HEK293 (cell line): ENCODE measurements around the gene RAB1A.

Experiments used
- CTCF ChIA-PET: fragments of 350-600 bp; formaldehyde crosslinking; extraction: SDS; loops from one replicate; lab custom pipeline; 2021; ENCODE audit warnings: antibody characterized with exemption; lab: Yijun Ruan, JAX
- POLR2A ChIA-PET: fragments of 300-600 bp; formaldehyde crosslinking; extraction: SDS; loops from one replicate; lab custom pipeline; 2020; ENCODE audit warnings: antibody characterized with exemption, inconsistent platforms; lab: Yijun Ruan, JAX
- H3K27ac ChIP-seq: fragments of 200-500 bp; sonication (Bioruptor generic); 2 replicates; pipeline ENCODE4 v1.5.1; 2014; ENCODE audit warnings: low read depth, low read length, control low read depth, inconsistent platforms; ENCODE audit errors: extremely low read depth
- H3K36me3 ChIP-seq, 2 experiments: fragments of 200-500 bp in 1 of 2; sonication (Bioruptor generic) in 1 of 2; 1 replicate in 1 of 2; 2 replicates in 1 of 2; pipeline ENCODE4 v1.5.1; 2014 to 2017; ENCODE audit warnings: inconsistent platforms in 2 of 2, low read length in 2 of 2; ENCODE audit not compliant: control insufficient read depth in 2 of 2, insufficient read depth in 1 of 2
- H3K4me1 ChIP-seq: fragments of 200-500 bp; sonication (Bioruptor generic); 2 replicates; pipeline ENCODE4 v1.5.1; 2014; ENCODE audit warnings: mild to moderate bottlenecking, low read length, inconsistent platforms; ENCODE audit not compliant: control insufficient read depth, insufficient read depth
- H3K4me3 ChIP-seq: 2 replicates; pipeline ENCODE4 v1.5.1; 2011; ENCODE audit warnings: low read depth, mild to moderate bottlenecking, control low read depth, low read length, moderate library complexity
- H3K9me3 ChIP-seq: fragments of 200-500 bp; sonication (Bioruptor generic); 2 replicates; pipeline ENCODE4 v1.5.1; 2014; ENCODE audit warnings: low read depth, low read length, inconsistent platforms; ENCODE audit not compliant: control insufficient read depth, insufficient read depth
- GLI2 ChIP-seq: fragments of 450-650 bp; formaldehyde crosslinking; IDR thresholded peaks from 2 replicates; pipeline ENCODE4; 2017; ENCODE audit warnings: missing biosample characterization, missing genetic modification characterization, low read depth, borderline replicate concordance
- HIC1 ChIP-seq: fragments of 450-650 bp; formaldehyde crosslinking; IDR thresholded peaks from 2 replicates; pipeline ENCODE4 v1.5.1; 2016; ENCODE audit warnings: missing biosample characterization, missing genetic modification characterization
- MEIS1 ChIP-seq: sonication (generic); formaldehyde crosslinking; IDR thresholded peaks from 2 replicates; pipeline ENCODE4 v1.8.1; 2022; ENCODE audit warnings: missing genetic modification reagents, mild to moderate bottlenecking, borderline replicate concordance
- PRDM6 ChIP-seq: fragments of 450-650 bp; formaldehyde crosslinking; IDR thresholded peaks from 2 replicates; pipeline ENCODE4 v1.5.1; 2017; ENCODE audit warnings: missing biosample characterization, missing genetic modification characterization
- ZBTB6 ChIP-seq: fragments of 450-650 bp; formaldehyde crosslinking; IDR thresholded peaks from 2 replicates; pipeline ENCODE4 v1.5.1; 2017; ENCODE audit warnings: missing biosample characterization, missing genetic modification characterization
- ZNF169 ChIP-seq: fragments of 450-650 bp; formaldehyde crosslinking; IDR thresholded peaks from 2 replicates; pipeline ENCODE4 v1.5.1; 2016; ENCODE audit warnings: missing biosample characterization, missing genetic modification characterization
- ZNF175 ChIP-seq: fragments of 450-650 bp; formaldehyde crosslinking; IDR thresholded peaks from 2 replicates; pipeline ENCODE4 v1.5.1; 2016; ENCODE audit warnings: missing biosample characterization, missing genetic modification characterization
- ZNF335 ChIP-seq: fragments of 450-650 bp; formaldehyde crosslinking; conservative IDR thresholded peaks from 2 replicates; pipeline ENCODE4 v1.5.1; 2016; ENCODE audit warnings: missing biosample characterization, missing genetic modification characterization
- ZNF350 ChIP-seq: fragments of 450-650 bp; formaldehyde crosslinking; IDR thresholded peaks from 2 replicates; pipeline ENCODE4 v1.5.0; 2017; ENCODE audit warnings: missing biosample characterization, mild to moderate bottlenecking, missing genetic modification characterization
- ZNF391 ChIP-seq: fragments of 450-650 bp; formaldehyde crosslinking; IDR thresholded peaks from 2 replicates; pipeline ENCODE4 v1.5.1; 2016; ENCODE audit warnings: low read depth, missing biosample characterization, missing genetic modification characterization, borderline replicate concordance
- ZNF394 ChIP-seq: fragments of 450-650 bp; formaldehyde crosslinking; IDR thresholded peaks from 2 replicates; pipeline ENCODE4 v1.5.1; 2016; ENCODE audit warnings: missing biosample characterization, missing genetic modification characterization, mild to moderate bottlenecking, moderate library complexity, borderline replicate concordance
- ZNF473 ChIP-seq: fragments of 450-650 bp; formaldehyde crosslinking; IDR thresholded peaks from 2 replicates; pipeline ENCODE4 v1.5.1; 2017; ENCODE audit warnings: missing biosample characterization, missing genetic modification characterization
- ZNF521 ChIP-seq: fragments of 450-650 bp; formaldehyde crosslinking; IDR thresholded peaks from 2 replicates; pipeline ENCODE4 v1.5.1; 2017; ENCODE audit warnings: missing biosample characterization, mild to moderate bottlenecking, missing genetic modification characterization
- ZNF621 ChIP-seq: fragments of 450-650 bp; formaldehyde crosslinking; IDR thresholded peaks from 2 replicates; pipeline ENCODE4 v1.5.1; 2017; ENCODE audit warnings: missing biosample characterization, missing genetic modification characterization
- ZNF624 ChIP-seq: fragments of 450-650 bp; formaldehyde crosslinking; IDR thresholded peaks from 2 replicates; pipeline ENCODE4 v1.5.1; 2017; ENCODE audit warnings: missing biosample characterization, missing genetic modification characterization
- ZNF664 ChIP-seq: fragments of 450-650 bp; formaldehyde crosslinking; IDR thresholded peaks from 2 replicates; pipeline ENCODE4 v1.5.1; 2016; ENCODE audit warnings: missing biosample characterization, missing genetic modification characterization
- ZNF747 ChIP-seq: fragments of 450-650 bp; formaldehyde crosslinking; IDR thresholded peaks from 2 replicates; pipeline ENCODE4 v1.5.1; 2016; ENCODE audit warnings: missing biosample characterization, missing genetic modification characterization
- ZNF768 ChIP-seq: fragments of 450-650 bp; formaldehyde crosslinking; IDR thresholded peaks from 2 replicates; pipeline ENCODE4 v1.5.1; 2018; ENCODE audit warnings: missing biosample characterization, mild to moderate bottlenecking, missing genetic modification characterization
- ZSCAN16 ChIP-seq: fragments of 450-650 bp; formaldehyde crosslinking; IDR thresholded peaks from 2 replicates; pipeline ENCODE4 v1.5.1; 2016; ENCODE audit warnings: missing biosample characterization, missing genetic modification characterization

The RAB1A gene

GRCh38 chr2:65113816-65114215, 16.1 kb downstream of the RAB1A start:
- TF ChIP-seq MEIS1 (CRISPR knock-in tag) (no peak), ZNF664 (peak; percentile 62; the same call in 1 of the 2 replicates), PRDM6 (tag by site-specific recombination) (0 out of 2 replicates have a peak, but pooled peaks have one; percentile 22)
- CTCF ChIA-PET: interaction anchor here (1.3 kb wide), 1 partner anchor 73 kb away, joined by 3 read pairs; no protein-coding TSS in a partner anchor
- no peaks in the 10 kb centered on the region; the same call in 1 of the 2 replicates for H3K4me1 ChIP-seq
- no peaks in the 10 kb centered on the region for H3K9me3 ChIP-seq
- no peaks in the 10 kb centered on the region; a peak in 2 of 3 replicates for H3K36me3 ChIP-seq
- no peak overlapping the region for H3K4me3 ChIP-seq
- POLR2A ChIA-PET: interaction anchor here (0.6 to 1.0 kb wide), 2 partner anchors 9 to 16 kb away, joined by 3 read pairs; partner anchors contain the start of gene RAB1A
- H3K27ac ChIP-seq: no peak overlapping the region

- Histone ChIP-seq H3K4me1 (no peaks in the 10 kb centered on the region; the same call in 1 of the 2 replicates), H3K9me3 (no peaks in the 10 kb centered on the region), H3K4me3 (no peak overlapping the region), H3K36me3 (no peaks in the 10 kb centered on the region; a peak in 2 of 3 replicates), H3K27ac (no peak overlapping the region)
- POLR2A ChIA-PET: interaction anchor here (0.6 to 1.0 kb wide), 2 partner anchors 8 to 17 kb away, joined by 3 read pairs; partner anchors contain the start of gene RAB1A
- TF ChIP-seq ZNF624 (tag by site-specific recombination) (no peak), ZNF350 (tag by site-specific recombination) (no peak), ZNF169 (tag by site-specific recombination) (no peak), ZNF175 (tag by site-specific recombination) (no peak)
- CTCF ChIA-PET: interaction anchor here (1.3 kb wide), 1 partner anchor 73 kb away, joined by 3 read pairs; no protein-coding TSS in a partner anchor
Measured at GRCh38 chr2:65113229-65113628, 16.7 kb downstream of the RAB1A start.

DNA sequence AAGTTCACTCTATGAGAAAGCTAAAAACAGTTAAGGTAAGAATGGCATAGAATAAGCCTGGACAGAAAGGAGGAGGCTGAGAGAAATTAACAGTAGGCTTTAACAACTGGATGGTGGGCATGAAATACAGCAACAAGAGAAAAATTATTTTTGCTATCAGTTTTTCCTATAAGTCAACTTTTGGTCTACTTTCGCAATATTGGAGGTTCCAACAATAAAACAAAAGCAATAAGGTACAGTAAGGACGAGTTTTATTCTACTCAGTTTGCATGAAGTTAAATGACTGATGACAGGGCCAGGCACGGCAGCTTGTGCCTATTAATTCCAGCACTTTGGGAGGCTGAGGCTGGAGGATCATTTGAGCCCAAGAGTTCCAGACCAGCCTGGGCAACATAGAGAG, 17.3 kb downstream of the RAB1A start:
- CTCF ChIA-PET: interaction anchor here (0.8 kb wide), 1 partner anchor 38 kb away, joined by 3 read pairs; no protein-coding TSS in a partner anchor
- TF ChIP-seq ZSCAN16 (no peak), HIC1 (tag by site-specific recombination) (no peak), ZNF335 (tag by site-specific recombination) (no peak), ZNF621 (tag by site-specific recombination) (no peak), ZNF391 (tag by site-specific recombination) (no peak), ZBTB6 (tag by site-specific recombination) (no peak), GLI2 (no peak), ZNF747 (no peak), ZNF768 (no peak), ZNF473 (no peak), ZNF521 (tag by site-specific recombination) (no peak), ZNF394 (tag by site-specific recombination) (no peak)
- Histone ChIP-seq H3K4me3 (no peak overlapping the region), H3K9me3 (no peaks in the 10 kb centered on the region), H3K36me3 (peaks cover 0 to 3% of the 10 kb centered on the region in 2 experiments; a peak in 2 of 3 replicates), H3K27ac (no peak overlapping the region), H3K4me1 (no peaks in the 10 kb centered on the region; the same call in 1 of the 2 replicates)
- POLR2A ChIA-PET: interaction anchor here (1.0 kb wide), 1 partner anchor 17 kb away, joined by 3 read pairs; the partner anchor contains the start of gene RAB1A
